NCI-H748 treated with DMSO at 0.1 percent for 48 hours (cell line): ENCODE measurements around the gene SYTL4.
"Not testable (repeated sequence)": the region's sequence is repeated elsewhere in the genome, so short reads cannot be mapped to it uniquely, and the experiment has no call there.

Source experiments
- DNase-seq: peaks from one replicate; lab custom pipeline; 2025; lab: John Stamatoyannopoulos, UW

The SYTL4 gene

GRCh38 chrX:100731441-100732281, at the start of gene SYTL4:
SYTL4 (minus strand) TSS chrX:100732121; CDS start chrX:100702037, 30,084 bp downstream.
- DNase-seq = no peak

GRCh38 chrX:100769439-100769838, 37.5 kb upstream of the SYTL4 start:
- DNase-seq = not testable (repeated sequence)

GRCh38 chrX:100768679-100769338, 36.9 kb upstream of the SYTL4 start:
- DNase-seq = peak; percentile 61

- DNase-seq = no peak
Observed at GRCh38 chrX:100750883-100751282, 19.0 kb upstream of the SYTL4 start.

DNA sequence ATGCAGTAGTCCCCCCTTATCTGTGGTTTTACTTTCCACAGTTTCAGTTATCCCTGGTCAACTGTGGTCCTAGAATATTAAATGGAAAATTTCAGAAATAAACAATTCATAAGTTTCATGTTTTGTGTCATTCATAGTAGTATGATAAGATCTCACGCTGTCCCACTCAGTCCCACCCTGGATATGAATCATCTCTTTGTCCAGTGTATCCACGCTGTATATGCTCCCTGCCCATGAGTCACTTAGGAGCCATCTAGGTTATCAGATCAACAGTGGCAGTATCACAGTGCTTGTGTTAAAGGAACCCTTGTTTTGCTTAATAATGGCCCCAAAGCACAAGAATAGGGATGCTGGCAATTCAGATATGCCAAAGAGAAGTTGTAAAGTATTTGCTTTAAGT, 16.2 kb upstream of the SYTL4 start:
- DNase-seq = no peak

DNA sequence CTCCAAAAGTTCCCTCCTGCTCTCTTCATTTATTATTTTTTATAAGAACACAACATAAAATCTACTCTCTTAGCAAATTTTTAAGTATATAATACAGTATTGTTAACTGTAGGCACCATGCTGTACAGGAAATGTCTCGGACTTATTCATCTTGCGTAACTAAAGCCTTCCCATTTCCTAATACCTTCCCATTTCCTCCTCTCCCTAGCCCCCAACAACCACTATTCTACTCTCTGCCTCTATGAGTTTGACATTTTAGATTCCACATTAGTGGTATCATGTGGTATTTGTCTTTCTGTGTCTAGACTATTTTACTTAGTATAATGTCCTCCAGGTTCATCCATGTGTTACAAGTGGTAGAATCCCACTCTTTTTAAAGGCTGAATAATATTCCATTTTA, 15.8 kb upstream of the SYTL4 start:
- DNase-seq = no peak

- DNase-seq = no peak
Observed at GRCh38 chrX:100747090-100747489, 15.2 kb upstream of the SYTL4 start.

- no peak for DNase-seq
Observed at GRCh38 chrX:100745806-100746537, 14.1 kb upstream of the SYTL4 start.

DNA sequence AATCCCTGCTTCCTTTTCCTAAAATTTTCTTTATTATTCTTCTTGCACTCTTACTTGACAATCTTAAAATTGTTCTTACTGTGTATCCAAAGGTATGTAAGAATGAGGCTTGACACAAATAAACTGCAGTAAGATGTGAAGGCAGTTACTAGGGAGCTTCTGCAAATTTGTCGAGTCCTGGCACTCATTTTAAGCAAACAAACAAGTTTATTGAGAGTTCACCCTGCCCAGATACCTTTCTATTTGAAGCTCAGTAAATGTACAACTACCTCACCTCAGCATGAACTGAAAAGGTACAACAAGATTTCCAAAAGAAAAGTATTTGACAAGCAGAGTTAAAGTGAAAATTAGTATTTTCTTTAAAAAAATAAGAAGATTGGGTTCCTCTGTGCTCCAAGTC, 13.3 kb upstream of the SYTL4 start:
- no peak for DNase-seq

DNA sequence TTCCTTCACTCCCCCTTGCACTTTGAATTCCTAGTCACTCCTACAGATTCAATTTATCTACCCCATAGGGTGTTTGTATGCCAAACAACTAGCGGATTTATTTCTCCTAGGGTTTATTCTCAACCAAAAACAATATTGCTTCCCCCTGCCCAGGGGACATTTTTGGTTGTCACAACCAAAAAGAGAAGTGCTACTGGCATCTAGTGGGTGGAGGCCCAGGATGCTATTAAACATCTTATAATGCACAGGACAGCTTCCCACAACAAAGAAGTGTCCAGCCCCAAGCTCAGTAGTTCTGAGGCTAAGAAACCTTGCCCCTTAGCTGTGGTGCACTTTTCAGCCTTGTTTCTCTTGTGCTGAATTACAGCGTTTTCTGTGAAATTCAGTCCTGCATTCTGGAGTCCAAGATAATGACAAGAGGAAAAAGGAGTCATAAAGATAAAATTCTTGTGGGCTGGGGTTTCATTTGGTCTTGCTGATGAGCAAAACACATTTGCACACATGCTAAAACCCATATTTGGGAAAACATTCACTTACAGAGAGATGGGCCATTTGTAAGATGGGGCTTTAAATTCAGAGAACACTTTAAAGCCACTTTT, 11.2 kb upstream of the SYTL4 start:
- DNase-seq = no peak

GRCh38 chrX:100724006-100724405, 7.9 kb downstream of the SYTL4 start:
- DNase-seq = not testable (repeated sequence)

DNA sequence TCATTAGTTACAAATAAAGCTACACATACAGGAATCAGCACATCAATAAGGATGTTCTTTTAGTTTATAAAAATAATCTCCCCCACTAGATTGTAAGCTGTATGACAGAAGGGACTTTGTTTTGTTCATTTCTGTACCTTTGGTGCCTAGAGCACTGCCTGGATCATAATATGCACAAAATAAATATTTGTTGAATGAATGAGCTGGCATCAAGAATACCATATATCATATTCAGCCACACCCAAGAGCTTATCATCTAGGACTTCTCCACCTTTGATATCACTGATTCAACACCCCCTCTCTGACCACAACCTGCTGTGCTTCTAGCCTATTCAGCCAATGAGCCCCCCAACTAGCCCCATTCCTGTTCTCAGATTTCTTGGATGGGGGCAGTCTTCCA, 10.6 kb downstream of the SYTL4 start:
- no peak for DNase-seq

DNA sequence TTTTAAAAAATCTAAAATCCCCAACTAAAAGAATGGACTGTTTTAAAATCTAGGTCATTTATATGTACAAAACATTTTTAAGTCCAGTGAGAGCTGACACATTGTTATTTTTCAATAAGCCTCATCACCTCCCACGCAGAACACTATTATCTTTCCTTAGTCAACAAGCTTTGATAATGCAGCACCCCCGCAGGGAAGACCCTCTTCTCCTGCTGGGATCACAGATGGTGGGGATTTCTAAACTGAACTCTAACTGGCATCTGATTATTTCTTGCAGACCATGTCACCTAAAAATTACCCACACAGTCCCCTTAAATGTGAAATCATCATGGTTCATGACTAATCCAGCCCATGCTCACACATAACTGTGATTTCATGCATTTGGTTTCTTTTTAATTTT, 11.6 kb downstream of the SYTL4 start:
- DNase-seq = no peak

GRCh38 chrX:100719139-100719538, 12.8 kb downstream of the SYTL4 start:
- DNase-seq = no peak

- DNase-seq = no peak
Observed at GRCh38 chrX:100717363-100717762, 14.6 kb downstream of the SYTL4 start.

DNA sequence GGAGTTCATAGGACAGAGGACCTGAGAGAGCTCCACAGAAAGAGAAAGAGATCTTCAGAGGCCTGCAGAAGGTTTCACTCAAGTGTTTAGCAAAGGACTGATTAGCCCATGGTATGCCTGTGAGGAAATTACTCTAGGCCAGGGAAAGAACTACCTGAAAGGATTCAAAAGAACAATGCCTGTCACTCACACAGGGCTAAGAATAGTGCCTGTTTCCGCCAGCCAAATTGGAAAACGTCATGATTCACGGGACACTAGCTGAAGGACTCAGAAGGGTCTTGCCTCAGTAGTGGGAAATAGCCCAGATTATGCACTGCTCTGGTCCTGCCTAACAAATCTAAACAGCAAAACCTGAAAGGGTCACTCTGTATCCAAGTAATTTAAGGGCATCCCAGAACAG, 21.1 kb downstream of the SYTL4 start:
- DNase-seq = no peak

GRCh38 chrX:100704581-100705203, 27.2 kb downstream of the SYTL4 start:
- no peak for DNase-seq

- no peak for DNase-seq
Observed at GRCh38 chrX:100700809-100701208, 31.1 kb downstream of the SYTL4 start.

DNA sequence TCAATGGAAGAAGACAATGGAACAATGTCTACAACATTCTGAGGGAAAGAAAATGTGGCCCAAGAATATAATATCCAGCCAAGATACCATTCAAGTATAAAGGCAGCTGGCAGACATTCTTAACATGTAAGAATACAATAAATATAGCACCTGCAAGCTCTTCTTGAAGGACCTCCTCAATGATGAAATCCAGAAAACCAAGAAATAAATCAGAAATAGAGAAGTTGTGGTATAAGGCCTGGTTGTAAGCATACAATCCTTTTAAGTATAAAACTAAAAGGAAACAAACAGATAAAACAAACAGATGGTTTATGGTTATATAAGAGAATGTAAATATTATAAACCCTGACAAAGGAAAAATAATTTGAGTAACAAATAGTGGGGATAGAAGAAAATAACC, 33.4 kb downstream of the SYTL4 start:
- DNase-seq = no peak

- no peak for DNase-seq
Observed at GRCh38 chrX:100696699-100697351, 35.1 kb downstream of the SYTL4 start.

- DNase-seq = no peak
Observed at GRCh38 chrX:100695991-100696390, 35.9 kb downstream of the SYTL4 start.
